Skeletal muscle cell (primary cell): ENCODE results near the gene DIRAS2.
"Not testable (repeated sequence)": the region's sequence is repeated elsewhere in the genome, so short reads cannot be mapped to it uniquely, and the experiment has no call there.

Source experiments
- DNase-seq: peaks from one replicate; pipeline ENCODE4 v3.0.0-alpha.2; 2010; ENCODE audit warnings: low read depth
- H3K4me3 ChIP-seq: 2 replicates; pipeline ENCODE4 v1.5.1; 2011; ENCODE audit warnings: low read depth, mild to moderate bottlenecking, control low read depth, low read length, moderate library complexity

Gene DIRAS2

GRCh38 chr9:90642570-90643539, at the start of gene DIRAS2:
Gene DIRAS2, minus strand, starts transcription at chr9:90642824. Its CDS starts 28,997 bp downstream, at chr9:90613827.
- DNase-seq: peak; percentile 8
- peak within 1 kb of the TSS; percentile 52 for H3K4me3 ChIP-seq

GRCh38 chr9:90684736-90685135, 42.1 kb upstream of the DIRAS2 start:
- no peak overlapping the region for H3K4me3 ChIP-seq
- DNase-seq: no peak

GRCh38 chr9:90684106-90684505, 41.5 kb upstream of the DIRAS2 start:
- H3K4me3 ChIP-seq: no peak overlapping the region
- DNase-seq: no peak

GRCh38 chr9:90680534-90680933, 37.9 kb upstream of the DIRAS2 start:
- H3K4me3 ChIP-seq: no peak overlapping the region
- DNase-seq: no peak

- no peak for DNase-seq
- H3K4me3 ChIP-seq: no peak overlapping the region
Measured at GRCh38 chr9:90665072-90665471, 22.4 kb upstream of the DIRAS2 start.

GRCh38 chr9:90659650-90660364, 17.2 kb upstream of the DIRAS2 start:
- peak; percentile 54 for DNase-seq
- no peak overlapping the region for H3K4me3 ChIP-seq

- no peak for DNase-seq
- no peak overlapping the region for H3K4me3 ChIP-seq
Measured at GRCh38 chr9:90658783-90659182, 16.2 kb upstream of the DIRAS2 start.

GRCh38 chr9:90658181-90658580, 15.6 kb upstream of the DIRAS2 start:
- H3K4me3 ChIP-seq: no peak overlapping the region
- no peak for DNase-seq

GRCh38 chr9:90656876-90657275, 14.3 kb upstream of the DIRAS2 start:
- H3K4me3 ChIP-seq, DNase-seq: not testable (repeated sequence)

- no peak for DNase-seq
- no peak overlapping the region for H3K4me3 ChIP-seq
Measured at GRCh38 chr9:90651246-90651645, 8.6 kb upstream of the DIRAS2 start.

GRCh38 chr9:90647843-90648242, 5.2 kb upstream of the DIRAS2 start:
- H3K4me3 ChIP-seq: no peak overlapping the region
- no peak for DNase-seq

GRCh38 chr9:90645721-90646120, 3.1 kb upstream of the DIRAS2 start:
- no peak overlapping the region for H3K4me3 ChIP-seq
- DNase-seq: no peak

- DNase-seq: no peak
- no peak overlapping the region for H3K4me3 ChIP-seq
Measured at GRCh38 chr9:90641884-90642487, 638 bp downstream of the DIRAS2 start.

- H3K4me3 ChIP-seq: no peak overlapping the region
- DNase-seq: no peak
Measured at GRCh38 chr9:90641086-90641485, 1.5 kb downstream of the DIRAS2 start.

- DNase-seq: no peak
- H3K4me3 ChIP-seq: no peak overlapping the region
Measured at GRCh38 chr9:90640361-90640760, 2.3 kb downstream of the DIRAS2 start.

- DNase-seq: no peak
- no peak overlapping the region for H3K4me3 ChIP-seq
Measured at GRCh38 chr9:90637626-90638025, 5.0 kb downstream of the DIRAS2 start.

GRCh38 chr9:90632647-90633207, 9.9 kb downstream of the DIRAS2 start:
- no peak overlapping the region for H3K4me3 ChIP-seq

GRCh38 chr9:90631964-90632363, 10.7 kb downstream of the DIRAS2 start:
- no peak overlapping the region for H3K4me3 ChIP-seq
- no peak for DNase-seq

More at GRCh38 chr9:90632647-90633207, 9.9 kb downstream of the DIRAS2 start:
- DNase-seq: no peak

GRCh38 chr9:90629991-90630390, 12.6 kb downstream of the DIRAS2 start:
- no peak overlapping the region for H3K4me3 ChIP-seq
- no peak for DNase-seq

GRCh38 chr9:90629354-90629753, 13.3 kb downstream of the DIRAS2 start:
- no peak overlapping the region for H3K4me3 ChIP-seq
- no peak for DNase-seq
